Body of pancreas (tissue), 4 donors: ENCODE data around the gene EMD. TPM values are rescaled to one million over a fixed set of nuclear protein-coding genes. Genes with fewer than 3 reads are reported as not detected.
A peak's percentile ranks its signal among the peaks of the same experiment; 100 is the strongest.

Experiments used
- ATAC-seq: fragments of 150-250 bp; one replicate; pipeline ENCODE4 v1.9.1; 2016
- DNase-seq, 4 donors: peaks; one replicate each; pipeline ENCODE4 v3.0.0-alpha.2; 2019
- H3K27ac ChIP-seq, 4 donors: fragments of 200-600 bp; sonication (generic); 1 replicate in 3 of 4; 2 replicates in 1 of 4; pipeline versions ENCODE4 v1.5.1 to v1.6.1; 2016 to 2019; ENCODE audit warnings: mild to moderate bottlenecking in 1 of 4, mixed read lengths in 1 of 4, moderate library complexity in 1 of 4
- H3K27me3 ChIP-seq, 2 donors: fragments of 200-600 bp; sonication (generic); one replicate each; pipeline ENCODE4 v1.6.0; 2016; ENCODE audit warnings: mild to moderate bottlenecking in 1 of 2
- H3K36me3 ChIP-seq, 2 donors: fragments of 200-600 bp; sonication (generic); replicated peaks in 1 of 2; 2 replicates each; pipeline ENCODE4 v1.5.1; 2016; ENCODE audit warnings: low read depth in 2 of 2; ENCODE audit not compliant: insufficient read depth in 1 of 2
- H3K4me1 ChIP-seq: fragments of 200-600 bp; sonication (generic); one replicate; pipeline ENCODE4 v1.6.0; 2016
- H3K4me3 ChIP-seq, 2 donors: fragments of 200-600 bp; sonication (generic); 1 replicate in 1 of 2; 2 replicates in 1 of 2; pipeline ENCODE4 v1.5.1; 2016 to 2019
- H3K9me3 ChIP-seq, 3 donors: fragments of 200-600 bp; sonication (generic); 1 replicate in 2 of 3; 2 replicates in 1 of 3; pipeline ENCODE4 v1.5.1; 2016
- POLR2A ChIP-seq, 3 donors: fragments of 450-650 bp; IDR thresholded peaks; one replicate each; pipeline ENCODE4 v1.6.1; 2016; ENCODE audit warnings: antibody characterized with exemption in 3 of 3, mild to moderate bottlenecking in 2 of 3
- WGBS, 2 donors: methylation state at CpG; one replicate each; pipeline ENCODE4 v1.1.5; 2017; 5-methylcytosine and 5-hydroxymethylcytosine counted together
- intact Hi-C: fragments of 100-400 bp; cut with DNase I; formaldehyde crosslinking; loops from one replicate; pipeline ENCODE4 v1.15.1; 2023
- total RNA-seq, 2 donors: library from RNA; depleted of rRNA; stranded (reverse); fragments of >200 nt; gene quantifications; one replicate each; pipeline ENCODE4 v1.1.0, GENCODE V29; 2016
- TF ChIP-seq, protein P1 (sequence below), 7 experiments: fragments of 450-650 bp in 4 of 7; fragments of 200-600 bp in 3 of 7; sonication (generic) in 3 of 7; IDR thresholded peaks; one replicate each; pipeline ENCODE4 v1.5.1; 2016 to 2019; ENCODE audit warnings: antibody characterized with exemption in 7 of 7

EMD gene
- 10 to 100 TPM; 23.6 to 28.3 TPM for total RNA-seq

DNA sequence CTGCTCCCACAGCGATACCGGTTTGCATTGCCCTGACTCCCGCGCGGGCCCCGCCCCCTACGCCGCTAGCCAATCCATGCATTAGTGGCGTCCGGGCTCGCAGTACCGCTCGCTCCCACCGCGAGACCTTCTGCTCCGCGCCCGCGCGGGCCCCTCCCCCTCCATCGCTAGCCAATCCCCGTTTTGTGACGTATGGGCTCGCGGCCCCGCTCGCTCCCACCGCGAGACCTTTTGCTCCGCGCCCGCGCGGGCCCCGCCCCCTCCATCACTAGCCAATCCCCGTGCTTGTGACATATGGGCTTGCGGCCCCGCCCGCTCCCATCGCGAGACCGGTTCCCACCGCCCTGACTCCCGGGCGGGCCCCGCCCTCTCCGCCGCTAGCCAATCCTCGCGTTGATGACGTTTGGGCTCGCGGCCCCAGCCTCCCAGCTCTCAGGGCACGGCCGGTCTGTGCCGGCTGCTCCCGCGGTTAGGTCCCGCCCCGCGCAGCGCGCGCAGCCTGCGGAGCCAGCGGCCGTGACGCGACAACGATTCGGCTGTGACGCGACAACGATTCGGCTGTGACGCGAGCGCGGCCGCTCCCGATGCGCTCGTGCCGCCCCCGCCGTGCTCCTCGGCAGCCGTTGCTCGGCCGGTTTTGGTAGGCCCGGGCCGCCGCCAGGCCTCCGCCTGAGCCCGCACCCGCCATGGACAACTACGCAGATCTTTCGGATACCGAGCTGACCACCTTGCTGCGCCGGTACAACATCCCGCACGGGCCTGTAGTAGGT, at the start of gene EMD:
Gene EMD (plus strand): TSS at position 497 of the 770 bp plus-strand sequence. CDS start 190 bp downstream, at position 687.
- Histone ChIP-seq H3K9me3 (no peaks in the 10 kb centered on the region), H3K36me3 (no peaks in the 10 kb centered on the region), H3K27ac (peak within 1 kb of the TSS; percentile 89 to 98 (median 97)), H3K4me3 (peak within 1 kb of the TSS; percentile 48 to 86), H3K4me1 (peaks cover 22% of the 10 kb centered on the region), H3K27me3 (no peaks in the 10 kb centered on the region)
- ATAC-seq, result peak; percentile 85
- intact Hi-C loops, result no loop called here
- DNase-seq, result peak; percentile 97 to 99 (median 98)
- TF ChIP-seq POLR2A (IDR thresholded peaks at IDR 0.05), result peak; percentile 61 to 81 (median 78)
- TF ChIP-seq, protein P1, sequence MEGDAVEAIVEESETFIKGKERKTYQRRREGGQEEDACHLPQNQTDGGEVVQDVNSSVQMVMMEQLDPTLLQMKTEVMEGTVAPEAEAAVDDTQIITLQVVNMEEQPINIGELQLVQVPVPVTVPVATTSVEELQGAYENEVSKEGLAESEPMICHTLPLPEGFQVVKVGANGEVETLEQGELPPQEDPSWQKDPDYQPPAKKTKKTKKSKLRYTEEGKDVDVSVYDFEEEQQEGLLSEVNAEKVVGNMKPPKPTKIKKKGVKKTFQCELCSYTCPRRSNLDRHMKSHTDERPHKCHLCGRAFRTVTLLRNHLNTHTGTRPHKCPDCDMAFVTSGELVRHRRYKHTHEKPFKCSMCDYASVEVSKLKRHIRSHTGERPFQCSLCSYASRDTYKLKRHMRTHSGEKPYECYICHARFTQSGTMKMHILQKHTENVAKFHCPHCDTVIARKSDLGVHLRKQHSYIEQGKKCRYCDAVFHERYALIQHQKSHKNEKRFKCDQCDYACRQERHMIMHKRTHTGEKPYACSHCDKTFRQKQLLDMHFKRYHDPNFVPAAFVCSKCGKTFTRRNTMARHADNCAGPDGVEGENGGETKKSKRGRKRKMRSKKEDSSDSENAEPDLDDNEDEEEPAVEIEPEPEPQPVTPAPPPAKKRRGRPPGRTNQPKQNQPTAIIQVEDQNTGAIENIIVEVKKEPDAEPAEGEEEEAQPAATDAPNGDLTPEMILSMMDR (IDR thresholded peaks at IDR 0.05), result peak in 3 of 7 experiments; percentile 18 to 34 (median 30)
- 0% methylated on average over 39 of the region's 103 CpGs; no CpG with 5 or more reads in 1 of the 2 donors for WGBS, 2 donors

DNA sequence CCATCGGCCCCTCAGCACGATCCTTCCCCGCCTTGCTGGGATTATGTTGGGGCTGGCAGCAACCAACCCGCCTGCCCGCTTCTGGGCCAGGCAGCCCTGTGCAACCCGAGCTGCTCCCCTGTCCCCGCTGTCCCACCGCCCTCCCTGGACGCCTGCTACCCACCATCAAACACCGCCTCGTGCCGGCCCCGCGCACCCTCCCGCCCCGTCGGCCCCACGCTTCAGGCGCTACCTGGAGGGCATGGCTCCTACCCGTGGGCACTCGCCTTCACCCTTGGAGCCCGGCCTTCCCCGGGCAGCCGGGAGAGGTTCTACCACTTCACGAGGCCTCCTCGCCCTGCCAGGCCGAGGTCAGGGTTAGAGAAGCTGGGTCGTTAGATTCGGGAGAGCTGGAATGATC, 46.5 kb upstream of the EMD start:
- H3K4me1 ChIP-seq, result peaks cover 4% of the 10 kb centered on the region
- ATAC-seq, result no peak
- WGBS, 2 donors, result 86 to 92% methylated on average over 16 to 29 of the region's 29 CpGs
- intact Hi-C loops, result loop anchor here (5.0 kb wide), 1 partner anchor 50 kb away; no protein-coding TSS in a partner anchor
- TF ChIP-seq POLR2A (IDR thresholded peaks at IDR 0.05), result no peak
- TF ChIP-seq, protein P1 (IDR thresholded peaks at IDR 0.05), result no peak
- no peaks in the 10 kb centered on the region for H3K9me3 ChIP-seq
- H3K27ac ChIP-seq, result no peak overlapping the region
- H3K27me3 ChIP-seq, result no peaks in the 10 kb centered on the region
- H3K4me3 ChIP-seq, result no peak overlapping the region
- no peaks in the 10 kb centered on the region for H3K36me3 ChIP-seq
- DNase-seq, result no peak

DNA sequence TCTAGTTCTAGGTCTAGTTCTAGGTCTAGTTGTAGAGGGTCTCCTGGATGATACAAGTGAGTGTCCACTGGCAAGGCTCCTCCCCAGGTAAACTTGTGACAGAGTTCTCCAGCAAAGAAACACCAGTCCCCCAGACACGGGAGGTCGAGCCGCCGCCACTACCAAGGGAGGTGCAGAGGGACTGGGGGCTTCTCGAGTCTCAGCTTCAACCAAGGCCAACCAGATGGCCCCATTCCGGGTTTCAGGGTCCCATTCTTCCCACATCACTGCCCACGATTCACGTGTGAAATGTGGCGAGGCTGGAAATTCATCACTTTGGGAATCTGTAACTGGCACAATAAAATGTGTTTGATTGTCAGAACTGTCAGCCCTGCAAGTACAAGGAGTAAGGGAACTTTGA, 46.0 kb upstream of the EMD start:
- 50% methylated on average over 2 of the region's 9 CpGs; no CpG with 5 or more reads in 1 of the 2 donors for WGBS, 2 donors
- no peak for TF ChIP-seq POLR2A (IDR thresholded peaks at IDR 0.05)
- TF ChIP-seq, protein P1 (IDR thresholded peaks at IDR 0.05), result no peak

DNA sequence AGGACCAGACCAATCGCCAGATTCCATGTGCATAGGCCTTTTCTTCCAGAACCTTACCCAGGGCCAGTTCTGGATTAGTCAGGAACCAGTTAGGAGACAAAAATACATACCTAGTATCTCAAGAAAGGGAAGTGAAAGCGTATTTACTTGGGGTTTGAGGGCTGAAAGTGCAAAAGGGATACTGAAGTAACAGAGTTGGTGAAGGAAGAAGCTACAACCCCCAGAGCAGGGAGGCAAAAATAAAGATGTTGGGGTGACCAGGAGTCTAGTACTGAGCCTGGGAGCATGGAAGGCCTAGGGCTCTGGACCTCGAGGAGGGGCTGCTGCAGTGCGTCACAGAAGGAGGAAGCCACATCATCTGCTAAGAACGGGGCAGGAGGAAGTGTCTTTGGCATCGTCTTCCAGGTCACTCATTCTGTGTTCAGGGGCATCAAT, 45.2 kb upstream of the EMD start:
- Histone ChIP-seq H3K27ac (no peak overlapping the region), H3K9me3 (no peaks in the 10 kb centered on the region), H3K36me3 (no peaks in the 10 kb centered on the region), H3K27me3 (no peaks in the 10 kb centered on the region), H3K4me1 (no peaks in the 10 kb centered on the region), H3K4me3 (no peak overlapping the region)
- DNase-seq (no peak), ATAC-seq (no peak)
- 66 to 85% methylated on average over 5 of the region's 6 CpGs for WGBS, 2 donors
- TF ChIP-seq, protein P1 (IDR thresholded peaks at IDR 0.05), result no peak
- intact Hi-C loops, result loop anchor here (5.0 kb wide), 1 partner anchor 48 kb away; no protein-coding TSS in a partner anchor

More for the DNA sequence above, 46.0 kb upstream of the EMD start:
- Histone ChIP-seq H3K4me1 (no peaks in the 10 kb centered on the region), H3K9me3 (no peaks in the 10 kb centered on the region), H3K27me3 (no peaks in the 10 kb centered on the region), H3K36me3 (no peaks in the 10 kb centered on the region), H3K4me3 (no peak overlapping the region), H3K27ac (no peak overlapping the region)
- DNase-seq (no peak), ATAC-seq (no peak)
- intact Hi-C loops, result loop anchor here (5.0 kb wide), 1 partner anchor 49 kb away; no protein-coding TSS in a partner anchor
